HG02938 (cell line): ENCODE measurements around the gene ATP11B.
"Not testable (repeated sequence)": the region's sequence is repeated elsewhere in the genome, so short reads cannot be mapped to it uniquely, and the experiment has no call there.

Source experiments
- ATAC-seq: cut with Tn5 transposase; IDR thresholded peaks from one replicate; pipeline ENCODE4 v1.9.1; 2021; ENCODE audit warnings: mild to moderate bottlenecking, moderate library complexity; ENCODE audit not compliant: unreplicated experiment

Gene ATP11B

GRCh38 chr3:182822260-182822659, 29.0 kb downstream of the ATP11B start:
- ATAC-seq, result not testable (repeated sequence)

DNA sequence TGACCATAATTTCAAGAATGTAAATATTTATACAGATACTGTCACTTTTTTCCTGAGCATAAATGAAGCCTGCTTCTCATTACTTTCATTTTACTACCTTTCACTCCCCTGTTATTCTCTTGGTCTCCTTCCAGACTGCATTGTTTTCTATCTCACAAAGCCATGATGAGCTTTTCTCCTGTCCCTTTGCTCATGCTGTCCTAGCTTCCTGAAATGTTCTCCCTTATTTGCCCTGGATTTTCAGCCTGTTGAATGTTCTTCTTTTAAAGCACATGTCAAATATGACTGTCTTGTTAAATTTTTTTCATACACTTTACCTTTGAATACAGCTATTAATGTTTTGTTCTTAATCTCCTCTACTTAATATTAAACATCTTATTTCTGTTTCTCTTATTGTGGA, 31.7 kb downstream of the ATP11B start:
- ATAC-seq, result no peak

DNA sequence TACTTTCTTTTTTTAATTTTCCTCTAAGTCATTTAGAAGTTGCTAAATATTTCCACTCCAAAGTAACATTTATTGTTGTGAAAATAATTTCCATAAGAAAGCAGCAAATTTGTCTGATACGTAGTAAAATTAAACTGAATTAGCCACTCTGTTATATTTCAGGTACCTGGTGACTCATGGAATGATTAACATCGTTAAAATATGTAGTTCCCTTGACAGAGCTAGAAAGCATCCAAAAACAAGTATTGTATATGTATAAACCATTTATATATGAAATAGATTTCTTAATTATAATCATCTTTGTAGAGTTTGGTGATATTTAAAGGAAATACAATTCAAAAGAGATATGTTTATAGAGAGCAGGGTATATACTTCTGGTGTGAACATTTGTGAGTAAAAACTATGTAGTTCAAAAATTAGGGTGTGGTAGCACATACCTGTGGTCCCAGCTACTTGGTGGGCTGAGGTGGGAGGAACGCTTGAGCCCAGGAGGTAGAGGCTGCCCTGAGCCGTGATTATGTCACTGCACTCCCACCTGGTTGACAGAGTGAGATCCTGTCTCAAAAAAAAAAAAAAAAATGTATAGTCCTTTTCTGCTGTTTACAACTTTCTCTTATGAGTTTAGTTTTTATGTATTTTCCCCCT, 36.6 kb downstream of the ATP11B start:
- no peak for ATAC-seq

GRCh38 chr3:182837855-182838454, 44.7 kb downstream of the ATP11B start:
- no peak for ATAC-seq

DNA sequence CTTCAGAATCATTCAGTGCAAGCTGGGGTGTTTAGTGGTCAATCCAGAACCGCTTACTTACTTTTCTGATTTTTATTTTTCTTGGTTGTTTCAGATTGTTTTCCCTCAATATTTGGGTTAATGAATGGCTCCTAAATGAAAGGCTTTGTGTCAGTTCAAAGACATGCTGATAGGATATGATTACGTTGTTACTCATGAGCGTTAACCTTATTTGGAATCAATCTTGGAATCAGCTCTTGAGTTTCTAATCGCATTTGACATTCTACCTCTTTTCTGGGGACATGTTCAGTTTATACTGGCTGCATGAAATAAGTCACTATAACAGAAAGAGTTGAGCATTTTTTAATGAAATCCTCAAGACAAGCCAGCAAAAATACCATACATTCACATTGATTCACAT, 50.2 kb downstream of the ATP11B start:
- ATAC-seq, result no peak

DNA sequence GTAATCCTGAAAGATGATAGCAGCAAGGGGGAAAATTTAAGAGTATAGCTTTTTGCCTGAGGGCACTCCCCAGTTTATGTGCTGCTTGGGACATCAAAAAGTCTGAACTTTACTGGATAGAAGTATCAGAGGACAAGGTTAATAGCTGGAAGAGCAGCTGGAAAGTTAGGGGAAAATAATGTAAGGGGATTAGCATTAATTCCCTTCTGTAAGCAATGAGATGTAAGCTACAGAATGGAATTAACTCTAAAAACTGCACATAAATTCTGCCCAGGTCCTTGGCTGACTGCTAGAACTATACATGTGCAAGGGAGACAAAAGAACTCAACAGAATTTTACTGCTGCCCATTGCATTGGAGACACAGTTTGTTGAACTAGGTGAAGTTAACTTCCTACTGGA, 55.6 kb downstream of the ATP11B start:
- no peak for ATAC-seq

DNA sequence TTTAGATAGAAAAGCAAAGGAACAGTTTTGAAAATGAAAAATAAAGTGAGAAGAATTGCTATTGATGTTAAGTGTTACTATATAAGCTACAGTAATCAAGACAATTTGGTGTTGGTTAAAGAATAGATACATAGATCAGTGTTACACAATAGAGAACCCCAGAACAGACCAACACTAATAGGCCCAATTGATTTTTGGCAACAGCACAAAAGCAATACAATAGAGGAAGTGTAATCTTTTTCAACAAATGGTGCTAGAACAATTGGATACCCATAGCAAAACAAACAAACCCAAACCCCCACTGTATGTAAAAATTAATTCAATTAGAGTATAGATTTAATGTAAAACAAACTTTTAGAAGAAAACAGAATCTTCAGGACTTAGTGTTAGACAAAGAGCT, 61.8 kb downstream of the ATP11B start:
- ATAC-seq, result no peak

DNA sequence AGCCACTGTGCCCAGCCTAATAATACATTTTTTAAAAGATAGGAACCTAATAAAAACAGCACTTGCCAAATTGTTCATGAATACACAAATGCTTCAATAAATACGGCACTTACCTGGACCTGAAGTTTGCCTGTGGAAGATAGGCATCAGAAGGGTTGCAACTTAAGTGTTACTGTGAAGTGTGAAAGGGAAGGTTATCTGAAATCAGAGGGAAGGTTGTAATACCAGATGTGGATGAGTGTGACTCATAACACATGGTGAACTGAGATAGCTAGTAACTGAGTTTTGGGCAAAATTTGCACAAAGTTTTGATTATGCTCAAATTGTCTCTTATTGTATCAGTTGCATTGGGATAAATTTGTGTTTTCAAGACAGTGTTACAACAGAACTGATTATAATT, 68.0 kb downstream of the ATP11B start:
- no peak for ATAC-seq

- no peak for ATAC-seq
Measured at GRCh38 chr3:182862159-182862860, 69.0 kb downstream of the ATP11B start.

DNA sequence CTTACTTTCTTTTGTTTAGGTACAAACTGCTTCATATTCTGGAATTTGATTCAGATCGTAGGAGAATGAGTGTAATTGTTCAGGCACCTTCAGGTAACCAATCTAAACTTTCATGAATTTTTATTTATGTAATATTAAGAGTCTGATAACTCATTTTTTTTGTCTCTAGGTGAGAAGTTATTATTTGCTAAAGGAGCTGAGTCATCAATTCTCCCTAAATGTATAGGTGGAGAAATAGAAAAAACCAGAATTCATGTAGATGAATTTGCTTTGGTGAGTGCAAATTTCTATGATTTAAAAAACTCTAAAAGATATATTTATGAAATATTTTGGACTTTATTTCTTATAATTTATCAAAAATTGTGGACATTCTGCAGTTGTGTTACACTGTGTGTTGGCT, 75.8 kb downstream of the ATP11B start:
- no peak for ATAC-seq

DNA sequence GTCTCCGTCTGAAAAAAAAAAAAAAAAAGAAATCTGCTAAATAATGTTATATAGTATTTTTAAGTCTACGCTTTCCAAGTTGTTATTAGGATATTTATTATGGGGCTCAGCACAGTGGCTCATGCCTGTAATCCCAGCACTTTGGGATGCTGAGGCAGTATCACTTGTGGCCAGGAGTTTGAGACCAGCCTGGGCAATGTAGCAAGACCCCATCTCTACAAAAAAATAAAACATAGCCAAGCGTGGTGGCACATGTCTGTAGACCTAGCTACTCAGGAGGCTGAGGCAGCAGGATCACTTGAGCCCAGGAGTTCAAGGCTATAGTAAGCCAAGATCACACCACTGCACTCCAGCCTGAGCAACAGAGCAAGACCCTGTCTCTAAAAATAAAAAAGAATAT, 77.6 kb downstream of the ATP11B start:
- not testable (repeated sequence) for ATAC-seq

- no peak for ATAC-seq
Measured at GRCh38 chr3:182879031-182879611, 85.8 kb downstream of the ATP11B start.

DNA sequence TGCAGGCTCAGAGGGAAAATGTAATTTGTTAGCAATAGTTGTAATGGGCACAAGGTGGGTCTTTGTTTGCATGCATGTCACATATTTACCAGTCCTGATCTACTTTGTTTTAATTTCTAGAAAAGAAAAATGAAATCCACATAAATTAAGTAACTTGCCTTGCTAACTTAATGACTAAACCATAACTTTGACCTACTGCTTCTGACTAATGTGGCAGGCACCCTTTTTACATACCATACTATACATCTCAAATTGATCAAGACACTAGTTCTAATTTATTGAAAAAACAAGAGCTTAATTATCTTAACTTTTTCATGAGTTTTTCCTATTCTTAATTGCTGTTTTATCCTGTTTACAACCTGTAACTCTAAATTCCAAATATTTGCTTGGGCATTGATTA, 93.2 kb downstream of the ATP11B start:
- ATAC-seq, result no peak

DNA sequence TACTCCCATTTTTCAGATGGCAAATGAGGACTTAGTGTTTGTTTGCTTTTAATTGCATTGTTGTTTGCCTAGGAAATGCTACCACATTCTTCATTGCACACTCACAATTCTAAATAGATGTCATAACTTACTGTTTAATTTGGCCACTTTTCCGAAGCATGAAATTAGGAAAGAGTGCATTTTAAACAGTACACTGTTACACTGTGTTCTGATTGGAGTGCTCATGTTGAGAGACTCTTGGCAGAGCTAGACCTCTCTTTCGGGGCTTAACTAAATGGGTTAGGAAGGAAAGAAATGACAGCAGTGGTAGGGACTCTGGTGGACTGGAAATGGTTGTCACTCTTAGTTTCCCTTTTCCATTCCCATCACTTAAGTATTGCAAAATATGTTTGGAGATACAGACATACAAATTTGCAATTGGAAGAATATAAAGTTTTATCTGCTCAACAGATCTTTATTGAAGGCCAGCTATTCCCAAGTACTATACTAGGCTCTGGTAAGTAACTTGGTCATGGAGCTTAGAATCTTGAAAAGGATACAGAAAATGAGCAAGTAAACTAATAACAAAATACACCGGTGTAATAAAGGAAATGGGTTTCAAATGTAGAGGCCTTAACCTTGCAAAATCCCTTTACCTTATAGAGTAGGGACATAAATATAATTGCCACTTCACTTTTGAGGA, 96.8 kb downstream of the ATP11B start:
- no peak for ATAC-seq

DNA sequence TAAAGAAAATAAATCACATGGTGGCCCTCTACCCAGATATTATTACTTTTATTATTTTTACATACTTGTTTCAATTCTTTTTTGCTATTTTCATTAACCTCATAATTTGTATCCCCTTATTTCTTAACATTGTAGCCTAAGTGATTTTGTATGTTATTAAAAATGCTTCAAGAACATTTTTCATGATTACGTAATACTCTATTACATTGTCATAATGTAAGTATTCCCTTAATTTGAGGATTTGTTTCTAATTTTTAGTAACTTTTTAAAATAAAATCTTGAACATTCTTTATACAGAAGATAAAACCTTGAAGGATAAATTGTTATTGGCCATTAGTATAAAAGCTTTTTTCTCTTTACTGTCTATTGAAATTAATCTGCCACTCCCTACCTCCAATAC, 98.1 kb downstream of the ATP11B start:
- no peak for ATAC-seq

GRCh38 chr3:182892226-182892625, 98.9 kb downstream of the ATP11B start:
- ATAC-seq, result no peak

GRCh38 chr3:182895513-182896112, 102.3 kb downstream of the ATP11B start:
- no peak for ATAC-seq

DNA sequence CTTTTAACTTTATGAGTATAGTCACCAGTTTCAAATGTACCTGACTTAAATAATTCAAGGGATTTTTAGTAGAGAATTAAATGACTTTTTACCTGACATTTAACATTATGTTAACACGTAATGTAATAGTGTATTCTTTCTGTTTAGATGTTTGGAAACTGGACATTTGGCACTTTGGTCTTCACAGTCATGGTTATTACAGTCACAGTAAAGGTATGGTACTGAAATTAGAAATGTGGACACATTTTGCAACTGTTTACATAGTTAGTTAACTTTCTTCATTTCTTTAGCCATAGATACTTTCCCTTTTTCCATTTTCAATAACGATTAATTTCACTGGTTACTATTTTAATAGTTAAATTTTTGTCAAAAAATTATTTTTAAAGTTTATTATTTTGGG, 103.2 kb downstream of the ATP11B start:
- no peak for ATAC-seq

DNA sequence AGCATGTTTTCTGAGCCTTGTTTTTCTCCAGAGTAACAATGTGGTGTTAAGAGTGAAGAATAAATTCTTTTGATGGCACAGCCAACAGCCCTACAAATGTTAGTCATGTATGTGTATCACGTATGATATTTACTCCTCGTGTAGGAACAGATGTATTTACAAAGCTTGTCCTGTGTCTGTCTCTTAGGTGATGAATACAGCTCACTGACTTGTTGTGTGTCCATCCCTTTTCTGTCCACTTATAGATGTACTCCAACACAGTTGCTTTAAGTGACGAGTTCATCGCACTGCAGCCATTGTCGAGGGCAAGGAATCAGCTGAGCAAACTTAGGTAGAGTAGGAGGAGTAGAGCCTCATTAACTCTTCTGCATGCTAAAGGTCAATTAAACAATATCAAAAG, 108.9 kb downstream of the ATP11B start:
- ATAC-seq, result no peak

DNA sequence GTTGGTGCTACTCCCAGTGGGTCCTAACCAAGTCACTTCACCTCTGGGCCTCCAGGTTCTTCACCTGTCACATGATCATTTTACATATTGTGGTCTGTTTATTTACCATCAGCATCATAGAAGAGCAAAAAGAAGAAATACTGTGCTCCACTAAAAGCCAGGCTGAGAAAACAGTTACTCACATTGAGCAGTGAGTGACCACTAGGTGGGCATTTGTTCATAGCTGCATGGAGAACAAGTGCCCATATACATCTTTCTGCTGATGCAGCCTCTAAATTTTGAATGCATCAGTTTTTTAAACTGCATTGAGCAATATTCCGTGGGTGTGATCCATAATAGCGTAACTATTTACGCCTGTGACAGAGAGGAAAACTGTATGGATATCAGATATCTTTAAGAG, 110.9 kb downstream of the ATP11B start:
- ATAC-seq, result no peak

GRCh38 chr3:182905623-182906022, 112.3 kb downstream of the ATP11B start:
- ATAC-seq, result no peak
